GM19324 (cell line): ENCODE results near the gene ZNF775.

Experiments
- ATAC-seq: cut with Tn5 transposase; IDR thresholded peaks from one replicate; pipeline ENCODE4 v1.9.1; 2021; ENCODE audit warnings: mild to moderate bottlenecking, moderate library complexity; ENCODE audit not compliant: unreplicated experiment, low FRiP score

ZNF775 gene

DNA sequence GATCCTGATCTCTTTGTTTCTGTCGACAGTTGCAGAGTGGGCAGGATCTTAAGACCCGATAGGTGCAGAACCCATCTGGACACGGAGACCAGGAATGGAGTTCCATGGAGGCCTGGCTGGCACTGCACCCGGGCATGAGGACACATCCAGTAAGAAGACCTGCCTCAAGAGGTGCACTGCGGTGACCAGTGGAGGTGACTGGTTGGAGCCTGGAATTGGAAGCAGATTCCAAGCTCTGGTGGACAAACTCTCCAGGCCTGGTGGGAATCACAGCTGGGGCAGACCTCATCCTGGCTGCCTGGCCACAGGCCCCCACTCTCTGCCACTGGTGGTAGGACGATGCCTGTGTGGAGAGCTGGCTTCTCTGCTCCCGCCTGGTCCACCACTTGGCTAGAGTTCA is 31.0 kb downstream of the ZNF775 start:
- no peak for ATAC-seq

GRCh38 chr7:150410680-150411346 is 31.7 kb downstream of the ZNF775 start:
- ATAC-seq, result no peak

DNA sequence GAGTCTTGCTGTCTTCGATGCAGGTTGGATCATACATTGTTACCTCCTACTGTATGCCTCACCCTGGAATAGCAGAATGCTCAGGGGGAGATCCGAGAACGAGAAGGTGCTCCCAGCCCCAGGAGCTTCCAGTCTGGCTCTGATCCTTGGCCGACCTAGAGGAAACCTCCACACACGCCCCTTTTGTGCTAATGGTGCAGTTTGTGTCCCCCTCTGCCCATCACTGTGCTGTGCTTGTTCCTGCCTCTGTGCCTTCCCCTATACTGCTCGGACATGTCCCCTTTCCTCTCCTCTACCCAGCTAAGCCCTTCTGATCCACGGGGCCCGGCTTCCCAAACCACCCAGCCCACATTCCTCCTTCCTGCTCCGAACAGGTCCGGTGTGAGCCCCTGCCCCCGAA is 32.5 kb downstream of the ZNF775 start:
- ATAC-seq, result no peak

- no peak for ATAC-seq
These were observed 32.9 kb downstream of the ZNF775 start for GRCh38 chr7:150412016-150412415.

DNA sequence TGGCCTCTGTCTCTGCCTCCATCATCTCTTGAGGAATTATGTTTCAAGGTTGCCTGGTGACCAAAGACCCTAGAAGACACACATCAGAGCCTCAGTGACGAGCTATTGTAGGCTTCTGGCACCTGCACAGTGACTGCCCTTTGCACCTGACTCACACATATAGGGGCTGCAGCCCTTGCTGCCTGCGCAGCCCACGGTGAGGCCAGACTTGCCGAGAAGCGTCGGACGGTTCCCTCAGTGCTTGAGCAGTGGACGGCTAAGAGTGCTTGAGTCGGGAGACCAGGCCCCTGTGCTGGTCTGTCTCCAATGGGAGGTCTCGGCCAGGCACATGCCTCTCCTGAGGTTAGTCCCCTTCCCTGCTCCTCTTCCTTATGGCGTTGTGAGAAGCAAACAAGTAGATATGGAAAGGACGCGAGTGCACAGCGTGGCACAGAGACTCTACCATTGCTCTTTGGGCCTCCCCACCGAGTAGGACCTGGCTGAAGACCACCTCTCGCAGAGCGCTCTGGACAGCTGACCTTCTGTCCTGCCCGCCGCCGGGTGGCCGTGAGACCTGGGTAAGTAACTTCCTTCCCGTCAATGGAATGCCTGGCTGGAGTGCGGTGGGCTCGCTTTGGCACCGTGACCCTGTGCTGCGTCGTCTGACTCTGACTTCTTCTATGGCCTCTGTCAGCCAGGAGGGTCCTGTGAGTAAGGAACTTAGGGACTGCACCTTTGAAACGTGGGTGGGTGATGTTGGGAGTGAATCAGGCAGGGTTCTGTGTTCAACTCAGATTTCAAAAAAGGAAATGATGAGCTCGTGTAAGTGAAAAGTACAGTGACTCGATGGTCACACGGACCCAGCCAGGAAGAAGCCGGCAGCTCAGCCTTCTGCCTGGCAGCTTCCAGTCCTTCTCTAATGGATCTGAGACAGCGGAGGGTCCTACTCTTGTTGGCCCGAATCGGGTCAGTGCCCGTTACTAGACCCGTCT is 33.7 kb downstream of the ZNF775 start:
- no peak for ATAC-seq

- ATAC-seq, result no peak
These were observed 34.5 kb downstream of the ZNF775 start for GRCh38 chr7:150413640-150414081.

- no peak for ATAC-seq
These were observed 36.3 kb downstream of the ZNF775 start for GRCh38 chr7:150415161-150416153.

DNA sequence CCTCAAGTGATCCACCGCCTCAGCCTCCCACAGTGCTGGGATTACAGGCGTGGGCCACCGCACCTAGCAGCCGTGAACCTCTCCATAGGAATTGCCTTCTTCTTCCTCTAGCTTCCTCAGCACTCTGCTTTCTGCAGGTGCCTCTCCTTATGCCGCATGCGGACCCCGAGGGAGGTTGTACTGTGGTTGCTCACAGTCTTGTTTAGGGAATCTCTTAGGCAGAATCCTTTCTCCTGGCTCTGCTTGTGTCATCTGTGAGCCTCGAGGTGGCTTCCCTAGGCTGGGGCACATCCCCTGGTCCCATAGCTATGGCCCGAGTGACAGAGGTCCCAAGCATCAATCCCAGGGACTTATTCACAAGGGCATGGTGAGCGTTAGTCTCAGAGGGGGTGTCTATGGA is 38.1 kb downstream of the ZNF775 start:
- no peak for ATAC-seq

GRCh38 chr7:150417863-150418262 is 38.7 kb downstream of the ZNF775 start:
- ATAC-seq, result no peak

- no peak for ATAC-seq
These were observed 41.1 kb downstream of the ZNF775 start for GRCh38 chr7:150420242-150420641.

- peak; percentile 93 for ATAC-seq
These were observed 42.0 kb downstream of the ZNF775 start for GRCh38 chr7:150420987-150421674.

DNA sequence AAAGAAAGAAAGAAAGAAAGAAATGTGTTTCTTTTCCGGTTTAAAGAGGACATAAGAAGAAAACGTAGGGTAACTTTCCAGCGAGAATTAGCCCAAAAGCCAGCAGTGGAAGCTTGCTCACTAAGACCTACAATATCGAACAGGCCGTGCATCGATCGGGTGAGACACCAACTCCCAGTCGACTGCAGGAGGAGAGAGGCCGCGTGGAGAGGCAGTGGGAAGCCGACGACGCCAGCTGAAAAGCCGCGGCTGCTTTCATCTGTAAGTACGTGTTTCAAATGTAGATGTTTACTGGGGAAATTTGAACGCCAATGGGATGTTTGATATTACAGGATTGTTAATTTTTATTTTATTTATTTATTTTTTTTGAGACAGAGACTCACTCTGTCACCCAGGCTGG is 42.7 kb downstream of the ZNF775 start:
- ATAC-seq, result no peak

GRCh38 chr7:150425670-150426069 is 46.5 kb downstream of the ZNF775 start:
- ATAC-seq, result no peak

DNA sequence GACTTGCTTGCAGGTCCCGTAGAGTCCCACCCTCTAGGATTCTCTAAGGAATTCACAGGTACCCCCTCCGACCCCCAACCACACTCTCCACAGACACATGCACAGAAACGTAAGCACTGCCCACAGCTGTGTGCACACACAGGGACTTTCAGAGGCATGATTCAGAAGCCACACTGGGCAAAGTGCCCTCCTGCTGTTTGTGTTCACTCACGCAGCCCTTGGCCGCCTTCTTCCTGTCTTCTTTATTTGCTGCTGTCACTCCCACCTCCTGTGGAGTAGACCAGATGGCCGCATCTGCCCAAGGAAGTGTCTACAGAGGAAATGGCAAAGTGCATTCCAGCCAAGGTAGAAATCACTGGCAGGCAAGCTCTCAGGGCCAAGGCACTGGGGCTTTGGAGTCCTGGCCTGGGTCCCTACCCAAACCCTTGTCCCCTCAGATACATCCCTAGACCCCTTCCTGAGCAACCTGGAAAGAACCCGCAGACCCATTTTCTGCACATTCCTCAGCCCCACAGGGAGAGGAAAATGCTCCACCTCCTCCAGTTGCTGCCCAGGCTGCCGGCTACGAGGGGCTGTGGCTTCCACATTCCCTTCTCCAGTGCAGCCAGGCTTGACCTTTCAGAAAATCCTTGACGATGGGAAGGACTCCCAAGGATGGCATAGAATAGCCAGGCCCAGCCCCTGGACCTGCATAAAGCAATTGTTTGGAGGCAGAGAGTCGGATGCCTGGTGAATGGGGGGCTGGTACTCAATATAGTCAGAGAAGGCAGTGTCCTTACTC is 49.7 kb downstream of the ZNF775 start:
- peak; percentile 54 for ATAC-seq

DNA sequence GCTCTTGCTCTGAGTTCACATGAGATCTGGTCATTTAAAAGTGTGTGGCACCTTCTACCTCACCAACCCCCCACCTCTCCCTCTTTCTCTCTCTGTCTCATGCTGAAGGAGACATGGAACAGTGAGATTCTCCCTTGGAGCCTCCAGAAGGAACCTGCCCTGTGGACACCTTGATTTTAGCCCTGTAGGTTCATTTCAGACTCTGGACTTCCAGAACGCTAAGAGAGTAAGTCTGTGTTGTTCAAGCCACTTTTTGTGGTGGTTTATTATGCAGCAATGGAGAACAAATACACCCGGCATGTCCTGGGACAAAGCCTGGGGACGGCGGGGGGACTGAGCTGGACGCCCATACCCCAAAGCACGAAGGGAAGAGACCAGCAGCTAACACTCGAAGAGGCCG is 50.6 kb downstream of the ZNF775 start:
- ATAC-seq, result no peak

GRCh38 chr7:150430465-150431085 is 51.4 kb downstream of the ZNF775 start:
- no peak for ATAC-seq

DNA sequence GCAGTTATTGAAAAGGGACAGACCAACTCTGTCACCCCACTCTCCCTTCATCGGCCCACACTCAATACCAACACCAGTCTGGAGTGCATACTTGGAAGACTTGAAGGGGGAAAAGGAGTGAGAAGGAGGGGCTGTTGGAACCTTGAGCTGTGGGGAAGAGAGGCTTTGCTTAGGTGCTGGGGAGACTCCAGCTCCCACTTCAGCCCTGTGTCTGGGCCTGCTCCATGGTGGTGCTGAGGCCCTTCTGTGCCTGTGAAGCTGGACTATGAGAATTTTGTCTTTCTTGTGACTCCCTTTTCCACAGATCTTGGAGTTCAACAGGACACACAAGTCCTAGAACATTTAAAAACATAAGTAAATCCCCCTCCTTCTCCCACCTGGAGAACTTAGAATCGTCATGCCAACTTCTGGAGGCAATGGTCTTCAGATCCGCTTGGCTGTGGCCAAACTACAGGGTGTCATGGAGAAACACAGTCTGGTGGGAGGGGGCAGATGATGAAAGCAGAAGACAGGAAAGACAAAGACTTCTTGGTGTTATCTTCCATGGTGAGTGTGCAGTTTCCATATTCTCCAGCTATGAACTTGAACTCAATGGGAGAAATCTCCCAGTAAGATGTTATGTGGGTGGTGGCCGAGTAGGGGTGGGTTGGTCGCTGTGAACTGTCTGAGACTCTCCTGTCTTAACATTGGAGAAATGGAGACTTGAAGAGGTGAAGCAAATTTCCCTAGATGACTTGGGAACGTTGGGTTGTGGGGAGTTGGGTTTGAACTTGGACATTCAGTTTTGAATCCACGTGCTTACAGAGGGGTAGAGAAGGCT is 52.9 kb downstream of the ZNF775 start:
- ATAC-seq, result no peak
